Activated CD4-positive, CD25-positive, alpha-beta regulatory T cell (primary cell): ENCODE results near the gene NLGN4X.
"Not testable (repeated sequence)": the region's sequence is repeated elsewhere in the genome, so short reads cannot be mapped to it uniquely, and the experiment has no call there.

Experiments
- DNase-seq, 4 experiments: peaks; one replicate each; lab custom pipeline; 2025; lab: John Stamatoyannopoulos, UW

NLGN4X gene

GRCh38 chrX:6005856-6006255 is 222.8 kb downstream of the NLGN4X start:
- no peak for DNase-seq

- DNase-seq, result no peak
Measured at GRCh38 chrX:6004529-6004928, 224.1 kb downstream of the NLGN4X start.

- DNase-seq, result no peak
Measured at GRCh38 chrX:6002056-6002455, 226.6 kb downstream of the NLGN4X start.

- no peak for DNase-seq
Measured at GRCh38 chrX:5998901-5999300, 229.8 kb downstream of the NLGN4X start.

GRCh38 chrX:5998456-5998855 is 230.2 kb downstream of the NLGN4X start:
- DNase-seq, result no peak

GRCh38 chrX:5991393-5991792 is 237.3 kb downstream of the NLGN4X start:
- no peak for DNase-seq

GRCh38 chrX:5979338-5979737 is 249.3 kb downstream of the NLGN4X start:
- no peak for DNase-seq

GRCh38 chrX:5976332-5976731 is 252.3 kb downstream of the NLGN4X start:
- no peak for DNase-seq

GRCh38 chrX:5971300-5971699 is 257.4 kb downstream of the NLGN4X start:
- no peak for DNase-seq

GRCh38 chrX:5965406-5965805 is 263.3 kb downstream of the NLGN4X start:
- no peak for DNase-seq

- no peak for DNase-seq
Measured at GRCh38 chrX:5959286-5959685, 269.4 kb downstream of the NLGN4X start.

- no peak for DNase-seq
Measured at GRCh38 chrX:5958523-5958922, 270.1 kb downstream of the NLGN4X start.

GRCh38 chrX:5957506-5957905 is 271.2 kb downstream of the NLGN4X start:
- DNase-seq, result no peak

- no peak for DNase-seq
Measured at GRCh38 chrX:5936438-5936837, 292.2 kb downstream of the NLGN4X start.

- no peak for DNase-seq
Measured at GRCh38 chrX:5928224-5928623, 300.4 kb downstream of the NLGN4X start.

GRCh38 chrX:5916945-5917344 is 311.7 kb downstream of the NLGN4X start:
- no peak for DNase-seq

- DNase-seq, result no peak
Measured at GRCh38 chrX:5915783-5916182, 312.9 kb downstream of the NLGN4X start.

GRCh38 chrX:5907207-5907606 is 321.5 kb downstream of the NLGN4X start:
- no peak for DNase-seq

- not testable (repeated sequence) for DNase-seq
Measured at GRCh38 chrX:5903586-5904190, 325.0 kb downstream of the NLGN4X start.

- DNase-seq, result no peak
Measured at GRCh38 chrX:5898463-5898862, 330.2 kb downstream of the NLGN4X start.

GRCh38 chrX:5891378-5891777 is 337.3 kb downstream of the NLGN4X start:
- DNase-seq, result no peak

GRCh38 chrX:5876984-5877596 is 351.6 kb downstream of the NLGN4X start:
- no peak for DNase-seq

GRCh38 chrX:5870238-5870637 is 358.4 kb downstream of the NLGN4X start:
- no peak for DNase-seq

- no peak for DNase-seq
Measured at GRCh38 chrX:5869786-5870185, 358.9 kb downstream of the NLGN4X start.
